Astrocyte of the spinal cord (primary cell): ENCODE data around the gene C2orf76.

ENCODE experiments used
- DNase-seq: peaks from one replicate; pipeline ENCODE4 v3.0.0; 2011; ENCODE audit warnings: low read depth, low spot score
- H3K4me3 ChIP-seq: 2 replicates; pipeline ENCODE4 v1.5.1; 2011; ENCODE audit warnings: low read depth, mild to moderate bottlenecking, low read length, moderate library complexity
- in situ Hi-C: cut with HindIII; loops from 2 replicates; pipeline ENCODE4 v1.10.0; 2017; ENCODE audit warnings: low sequenced_read_pairs
- TF ChIP-seq, protein P1 (sequence below): IDR thresholded peaks from 2 replicates; pipeline ENCODE4 v1.5.1; 2012; ENCODE audit warnings: low read depth, mild to moderate bottlenecking, low read length, inconsistent platforms

The C2orf76 gene

GRCh38 chr2:119389615-119390306 is 23.1 kb upstream of the C2orf76 start:
- no peak overlapping the region for H3K4me3 ChIP-seq
- in situ Hi-C loops: no loop called here
- peak; percentile 48 for DNase-seq
- TF ChIP-seq, protein P1, sequence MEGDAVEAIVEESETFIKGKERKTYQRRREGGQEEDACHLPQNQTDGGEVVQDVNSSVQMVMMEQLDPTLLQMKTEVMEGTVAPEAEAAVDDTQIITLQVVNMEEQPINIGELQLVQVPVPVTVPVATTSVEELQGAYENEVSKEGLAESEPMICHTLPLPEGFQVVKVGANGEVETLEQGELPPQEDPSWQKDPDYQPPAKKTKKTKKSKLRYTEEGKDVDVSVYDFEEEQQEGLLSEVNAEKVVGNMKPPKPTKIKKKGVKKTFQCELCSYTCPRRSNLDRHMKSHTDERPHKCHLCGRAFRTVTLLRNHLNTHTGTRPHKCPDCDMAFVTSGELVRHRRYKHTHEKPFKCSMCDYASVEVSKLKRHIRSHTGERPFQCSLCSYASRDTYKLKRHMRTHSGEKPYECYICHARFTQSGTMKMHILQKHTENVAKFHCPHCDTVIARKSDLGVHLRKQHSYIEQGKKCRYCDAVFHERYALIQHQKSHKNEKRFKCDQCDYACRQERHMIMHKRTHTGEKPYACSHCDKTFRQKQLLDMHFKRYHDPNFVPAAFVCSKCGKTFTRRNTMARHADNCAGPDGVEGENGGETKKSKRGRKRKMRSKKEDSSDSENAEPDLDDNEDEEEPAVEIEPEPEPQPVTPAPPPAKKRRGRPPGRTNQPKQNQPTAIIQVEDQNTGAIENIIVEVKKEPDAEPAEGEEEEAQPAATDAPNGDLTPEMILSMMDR: no peak

DNA sequence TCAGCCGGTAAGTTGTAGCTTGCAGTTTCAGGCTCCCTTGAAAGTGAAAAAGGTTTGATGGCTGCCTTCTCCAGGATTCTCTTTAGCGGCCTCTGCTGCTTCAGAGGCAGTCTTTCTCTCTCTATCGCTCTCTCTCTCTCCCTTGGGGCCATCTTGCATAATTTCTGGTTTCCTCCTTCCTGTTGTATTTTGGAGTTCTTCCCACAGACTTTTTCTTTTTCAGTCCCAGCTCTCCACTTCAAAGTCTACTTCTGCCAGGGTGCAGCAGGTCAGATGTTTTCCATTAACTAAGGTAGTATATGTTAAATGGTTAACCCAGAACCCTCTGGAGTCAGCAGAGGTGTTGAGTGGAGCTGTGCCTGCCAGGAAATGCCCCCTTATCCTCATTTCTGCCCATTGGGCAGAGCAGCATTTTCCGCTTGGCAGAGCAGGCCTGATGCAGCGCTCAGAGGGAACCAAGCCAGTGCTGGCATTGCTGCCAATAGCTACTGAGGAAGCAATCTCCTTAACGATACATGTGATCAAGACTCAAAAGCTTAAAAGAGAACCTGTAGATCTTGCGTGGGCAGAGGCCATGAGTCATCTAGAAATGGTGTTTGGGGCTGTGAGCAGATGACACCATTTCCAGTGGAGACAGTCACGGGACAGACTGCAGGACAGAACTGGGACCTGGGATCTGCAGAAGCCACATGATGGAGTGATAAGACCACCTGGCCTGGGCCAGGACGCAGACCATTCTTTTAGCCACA is 20.9 kb upstream of the C2orf76 start:
- peak; percentile 69 for DNase-seq
- in situ Hi-C loops: no loop called here
- TF ChIP-seq, protein P1: peak; percentile 40

DNA sequence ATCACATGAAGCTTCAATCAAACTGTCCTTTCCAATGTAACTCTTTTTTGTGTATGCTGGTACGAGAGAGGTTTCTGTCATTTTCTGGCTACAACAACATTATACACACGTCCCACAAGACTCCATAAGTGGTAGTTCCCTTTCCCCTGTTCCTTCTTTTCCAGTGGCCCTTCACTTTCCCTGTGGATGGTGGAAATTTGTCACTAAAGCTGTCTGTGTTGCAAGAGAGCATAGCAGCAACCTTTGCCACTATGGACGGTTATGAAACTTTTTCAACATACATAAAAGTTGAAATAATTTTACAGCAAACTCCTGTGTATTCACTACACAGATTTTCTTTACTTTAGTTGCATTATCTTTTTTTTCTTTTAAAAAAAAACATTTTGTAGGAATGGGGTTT is 18.8 kb upstream of the C2orf76 start:
- H3K4me3 ChIP-seq: no peak overlapping the region
- in situ Hi-C loops: no loop called here
- no peak for DNase-seq
- TF ChIP-seq, protein P1: no peak

More for the DNA sequence above, 20.9 kb upstream of the C2orf76 start:
- no peak overlapping the region for H3K4me3 ChIP-seq

GRCh38 chr2:119384971-119385370 is 18.3 kb upstream of the C2orf76 start:
- in situ Hi-C loops: no loop called here
- no peak overlapping the region for H3K4me3 ChIP-seq
- DNase-seq: no peak
- TF ChIP-seq, protein P1: no peak

- H3K4me3 ChIP-seq: no peak overlapping the region
- DNase-seq: no peak
- TF ChIP-seq, protein P1: no peak
- in situ Hi-C loops: no loop called here
Measured at GRCh38 chr2:119383410-119384140, 16.9 kb upstream of the C2orf76 start.

DNA sequence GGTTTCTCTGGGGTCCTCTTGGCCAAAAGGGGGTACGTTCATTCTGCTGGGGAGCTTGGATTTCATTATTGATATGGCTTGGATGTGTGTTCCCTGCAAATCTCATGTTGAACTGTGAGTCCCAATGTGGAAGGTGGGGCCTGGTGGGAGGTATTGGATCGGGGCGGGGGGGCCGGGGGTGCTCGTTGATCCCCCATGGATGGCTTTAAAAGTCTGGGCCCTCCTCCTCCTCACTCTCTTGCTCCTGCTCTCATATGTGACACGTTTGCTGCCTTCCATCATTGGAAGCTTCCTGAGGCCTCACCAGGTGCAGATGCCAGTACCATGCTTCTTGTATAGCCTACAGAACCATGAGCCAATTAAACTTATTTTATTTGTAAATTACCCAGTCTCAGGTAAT is 11.9 kb upstream of the C2orf76 start:
- in situ Hi-C loops: no loop called here
- TF ChIP-seq, protein P1: no peak
- no peak for DNase-seq
- H3K4me3 ChIP-seq: no peak overlapping the region
